ENCODE results near the gene CCNY.

The CCNY gene

DNA sequence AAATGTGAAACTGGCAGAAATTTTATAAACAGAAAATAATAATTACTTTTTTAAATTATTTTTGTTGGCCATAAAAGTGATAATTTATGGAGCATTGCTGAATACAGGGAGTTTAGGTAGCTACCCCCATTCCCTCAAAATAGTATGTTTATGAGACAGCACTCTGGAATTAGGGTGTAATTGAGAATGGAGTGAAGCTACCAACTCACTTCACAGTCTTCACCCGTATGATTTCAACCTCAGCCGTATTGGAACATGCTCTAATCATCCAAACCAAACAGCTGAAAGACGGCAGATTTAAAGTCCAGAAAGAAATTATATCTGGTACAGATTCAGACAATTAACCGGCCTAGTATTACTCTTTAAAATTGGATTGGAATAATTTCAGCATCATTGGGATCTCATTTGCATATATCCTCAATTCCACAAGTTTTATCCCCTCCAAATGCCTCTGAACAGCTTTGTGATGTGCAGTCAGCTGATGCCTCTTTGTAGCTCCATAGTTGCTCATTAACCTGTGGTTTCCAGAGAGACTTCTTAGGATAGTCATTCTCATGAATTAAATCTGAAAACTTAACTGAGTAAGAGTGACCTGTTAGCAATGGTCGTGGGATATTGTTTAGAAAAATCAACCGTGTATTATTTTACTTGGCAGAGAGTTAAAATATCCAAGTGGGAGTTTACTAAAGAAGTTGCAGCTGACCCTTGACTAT, 209.7 kb downstream of the CCNY start:
- peak overlapping the region; percentile 41 for H3K27ac ChIP-seq
- TF ChIP-seq, protein P1, sequence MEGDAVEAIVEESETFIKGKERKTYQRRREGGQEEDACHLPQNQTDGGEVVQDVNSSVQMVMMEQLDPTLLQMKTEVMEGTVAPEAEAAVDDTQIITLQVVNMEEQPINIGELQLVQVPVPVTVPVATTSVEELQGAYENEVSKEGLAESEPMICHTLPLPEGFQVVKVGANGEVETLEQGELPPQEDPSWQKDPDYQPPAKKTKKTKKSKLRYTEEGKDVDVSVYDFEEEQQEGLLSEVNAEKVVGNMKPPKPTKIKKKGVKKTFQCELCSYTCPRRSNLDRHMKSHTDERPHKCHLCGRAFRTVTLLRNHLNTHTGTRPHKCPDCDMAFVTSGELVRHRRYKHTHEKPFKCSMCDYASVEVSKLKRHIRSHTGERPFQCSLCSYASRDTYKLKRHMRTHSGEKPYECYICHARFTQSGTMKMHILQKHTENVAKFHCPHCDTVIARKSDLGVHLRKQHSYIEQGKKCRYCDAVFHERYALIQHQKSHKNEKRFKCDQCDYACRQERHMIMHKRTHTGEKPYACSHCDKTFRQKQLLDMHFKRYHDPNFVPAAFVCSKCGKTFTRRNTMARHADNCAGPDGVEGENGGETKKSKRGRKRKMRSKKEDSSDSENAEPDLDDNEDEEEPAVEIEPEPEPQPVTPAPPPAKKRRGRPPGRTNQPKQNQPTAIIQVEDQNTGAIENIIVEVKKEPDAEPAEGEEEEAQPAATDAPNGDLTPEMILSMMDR (conservative IDR thresholded peaks at IDR 0.05): no peak

DNA sequence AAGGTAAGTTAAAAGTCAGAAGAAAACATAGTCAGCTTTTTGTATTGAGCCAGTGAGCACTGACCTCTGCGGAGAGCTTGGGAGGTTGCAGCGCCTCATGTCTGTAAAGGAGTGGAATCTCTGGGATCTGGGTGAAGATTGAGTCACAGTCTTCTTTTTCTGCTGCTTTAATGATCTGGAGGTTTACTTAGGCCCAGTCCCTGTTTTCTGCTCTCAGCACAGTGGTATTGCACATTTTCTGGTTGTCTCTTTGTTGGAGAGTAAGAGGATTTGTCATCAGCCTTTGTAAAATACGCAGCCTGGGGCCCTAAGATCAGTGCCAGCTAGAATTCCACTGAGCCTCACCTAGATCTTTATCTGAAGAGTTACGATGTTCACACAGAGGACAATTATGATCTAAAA, 210.5 kb downstream of the CCNY start:
- H3K27ac ChIP-seq: peak overlapping the region; percentile 41
- TF ChIP-seq, protein P1 (conservative IDR thresholded peaks at IDR 0.05): peak; percentile 25

DNA sequence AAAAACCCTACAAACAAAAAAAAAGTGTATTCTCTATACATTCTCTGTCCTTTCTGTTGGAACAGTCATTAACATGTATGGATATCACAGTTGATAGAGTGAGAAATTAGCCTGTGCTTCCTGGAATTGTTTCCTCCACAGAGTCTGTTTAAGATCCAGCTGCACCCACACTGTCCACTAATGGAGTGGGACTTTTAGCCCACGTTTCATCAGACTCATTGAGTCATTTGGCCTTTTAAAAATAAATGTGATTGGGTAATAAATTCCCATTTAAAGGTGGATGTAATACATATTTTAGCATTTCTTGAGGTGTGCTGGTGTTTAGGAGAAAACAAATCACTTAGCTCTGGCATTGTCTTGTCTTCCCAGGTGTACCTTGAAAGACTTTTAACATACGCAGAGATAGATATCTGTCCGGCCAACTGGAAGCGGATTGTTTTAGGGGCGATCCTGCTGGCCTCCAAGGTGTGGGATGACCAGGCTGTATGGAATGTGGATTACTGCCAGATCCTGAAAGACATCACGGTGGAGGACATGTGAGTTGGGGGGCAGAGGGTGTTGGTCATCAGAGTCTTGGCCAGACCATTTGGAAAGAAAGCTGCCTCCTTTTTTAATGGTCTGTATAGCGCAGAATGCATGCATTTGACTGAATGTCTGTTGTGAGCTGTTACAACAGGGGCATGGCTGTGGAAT, 216.5 kb downstream of the CCNY start:
- no peak overlapping the region for H3K27ac ChIP-seq
- TF ChIP-seq, protein P1 (conservative IDR thresholded peaks at IDR 0.05): no peak

DNA sequence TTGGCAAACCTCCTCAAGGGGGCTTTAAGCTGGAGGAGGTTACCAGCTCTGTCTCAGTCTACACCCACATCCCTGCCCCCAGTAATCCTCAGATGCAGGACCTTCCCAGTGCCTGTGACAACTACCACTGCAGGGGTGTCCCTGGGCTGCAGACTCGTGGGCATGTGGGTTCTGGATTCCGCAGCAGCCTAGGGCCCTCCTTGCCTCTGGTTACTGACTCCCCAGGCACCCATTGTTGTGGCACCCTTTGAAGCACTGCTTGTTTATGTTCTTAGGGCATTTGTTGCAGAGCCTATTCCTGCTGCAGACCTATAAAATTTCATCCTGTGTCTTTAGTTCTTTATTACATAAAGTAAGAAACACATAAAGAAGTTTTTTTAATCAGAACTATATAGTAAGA, 217.7 kb downstream of the CCNY start:
- TF ChIP-seq, protein P1 (conservative IDR thresholded peaks at IDR 0.05): no peak
- H3K27ac ChIP-seq: no peak overlapping the region

DNA sequence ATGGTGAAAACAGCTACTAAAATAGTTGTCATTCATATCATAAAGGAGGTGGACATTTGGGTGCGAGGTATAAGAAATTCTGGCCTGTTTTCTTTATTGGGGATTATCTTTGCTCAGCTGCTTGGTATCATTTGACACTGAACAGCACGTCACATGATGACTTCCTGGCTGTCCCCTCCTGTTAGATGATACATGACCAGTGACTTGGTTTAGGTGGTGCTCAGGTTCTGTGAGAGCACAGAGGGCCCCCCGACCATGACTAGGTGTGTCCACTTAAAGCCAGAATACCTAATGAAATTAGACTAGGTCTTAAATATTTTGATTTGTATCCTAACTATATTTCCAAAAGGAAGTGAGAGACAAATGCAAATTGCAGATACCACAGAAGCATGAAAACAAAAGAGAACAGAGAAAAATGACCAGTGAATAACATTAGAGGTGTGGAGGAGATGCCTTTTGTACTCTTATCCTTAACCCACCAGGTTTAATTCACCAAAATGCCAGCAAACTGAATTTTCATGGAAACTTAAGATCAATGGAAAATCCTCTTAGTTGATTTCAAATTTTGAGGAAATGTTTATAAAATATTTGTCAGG, 218.2 kb downstream of the CCNY start:
- TF ChIP-seq, protein P1 (conservative IDR thresholded peaks at IDR 0.05): no peak
- no peak overlapping the region for H3K27ac ChIP-seq

DNA sequence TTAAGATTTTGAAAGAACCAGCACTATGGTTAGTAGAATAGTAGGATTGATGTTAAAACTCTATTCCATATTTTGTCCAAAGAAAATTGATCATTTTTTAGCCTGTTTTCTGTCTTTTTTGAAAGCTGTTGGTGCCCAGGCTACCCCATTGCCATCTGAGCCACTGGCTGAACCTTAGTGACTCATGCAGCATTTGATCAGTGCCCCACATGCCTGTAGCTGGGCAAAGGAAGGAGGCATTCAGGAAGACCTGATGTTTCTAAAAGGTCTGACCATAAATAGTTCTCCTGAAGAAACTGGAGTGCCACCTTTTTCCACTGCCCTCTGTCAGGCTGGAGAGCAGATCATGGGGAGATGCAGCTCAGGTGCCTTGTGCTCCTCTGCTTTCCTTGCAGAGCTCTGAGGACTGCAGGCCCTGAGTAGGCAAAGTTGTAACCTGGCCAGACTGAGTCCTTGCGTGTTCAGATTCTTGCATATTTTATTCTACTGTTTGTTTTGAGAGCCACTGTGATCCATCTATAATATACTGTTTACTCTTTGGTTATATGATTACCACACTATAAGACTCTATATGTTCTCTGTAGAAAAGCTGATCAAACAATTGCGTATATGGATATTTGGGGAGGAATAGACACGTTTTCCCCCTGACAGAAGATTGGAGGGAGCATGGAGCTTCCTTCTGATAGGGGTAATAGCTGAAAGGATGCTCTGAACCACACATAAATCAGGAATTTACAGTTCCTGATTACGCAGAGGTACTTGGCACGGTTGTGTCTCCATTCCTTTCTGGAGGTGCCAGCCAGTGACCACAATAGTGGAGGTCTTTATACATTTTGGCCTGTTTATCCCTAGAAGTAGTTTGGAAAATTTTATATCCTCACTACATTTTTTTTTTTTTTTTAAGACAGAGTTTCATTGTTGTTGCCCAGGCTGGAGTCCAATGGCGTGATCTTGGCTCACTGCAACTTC, 219.9 kb downstream of the CCNY start:
- no peak overlapping the region; the same call in 1 of the 2 replicates for H3K27ac ChIP-seq
- TF ChIP-seq, protein P1 (conservative IDR thresholded peaks at IDR 0.05): no peak
